ENCODE measurements around the gene RPAIN.

The RPAIN gene

GRCh38 chr17:5419959-5420653, at the start of gene RPAIN:
Gene RPAIN (plus strand): TSS chr17:5420182. CDS start chr17:5420211, 29 bp downstream.
- no peak for DNase-seq

GRCh38 chr17:5370411-5370810, 49.6 kb upstream of the RPAIN start:
- no peak for DNase-seq

GRCh38 chr17:5373112-5373511, 46.9 kb upstream of the RPAIN start:
- DNase-seq = no peak

GRCh38 chr17:5378566-5379207, 41.3 kb upstream of the RPAIN start:
- no peak for DNase-seq

GRCh38 chr17:5379351-5380107, 40.5 kb upstream of the RPAIN start:
- DNase-seq = no peak

- DNase-seq = no peak
These were observed 39.4 kb upstream of the RPAIN start for GRCh38 chr17:5380491-5381135.

- DNase-seq = no peak
These were observed 38.4 kb upstream of the RPAIN start for GRCh38 chr17:5381542-5381941.

- DNase-seq = no peak
These were observed 28.3 kb upstream of the RPAIN start for GRCh38 chr17:5391678-5392077.

GRCh38 chr17:5396612-5397011, 23.4 kb upstream of the RPAIN start:
- no peak for DNase-seq

GRCh38 chr17:5399767-5400166, 20.2 kb upstream of the RPAIN start:
- DNase-seq = no peak

GRCh38 chr17:5405400-5405799, 14.6 kb upstream of the RPAIN start:
- no peak for DNase-seq

GRCh38 chr17:5408186-5408585, 11.8 kb upstream of the RPAIN start:
- no peak for DNase-seq

GRCh38 chr17:5410594-5411272, 9.2 kb upstream of the RPAIN start:
- DNase-seq = no peak

- no peak for DNase-seq
These were observed 6.3 kb upstream of the RPAIN start for GRCh38 chr17:5413682-5414081.

- DNase-seq = no peak
These were observed 3.1 kb upstream of the RPAIN start for GRCh38 chr17:5416901-5417300.

- no peak for DNase-seq
These were observed 1.1 kb upstream of the RPAIN start for GRCh38 chr17:5418858-5419355.

GRCh38 chr17:5419356-5419958, 525 bp upstream of the RPAIN start, which contains the start of gene NUP88:
Gene NUP88 (minus strand): TSS chr17:5419662. CDS start chr17:5419650, 12 bp downstream.
- DNase-seq = peak; percentile 98

GRCh38 chr17:5422505-5422904, 2.5 kb downstream of the RPAIN start:
- DNase-seq = no peak

GRCh38 chr17:5424909-5425308, 4.9 kb downstream of the RPAIN start:
- DNase-seq = no peak

- no peak for DNase-seq
These were observed 5.8 kb downstream of the RPAIN start for GRCh38 chr17:5425826-5426225.

GRCh38 chr17:5429191-5429887, 9.4 kb downstream of the RPAIN start:
- no peak for DNase-seq

Measured in right forelimb (tissue), 1 donor.